ENCODE data around the gene CAMK2A. TPM values are rescaled to one million over a fixed set of nuclear protein-coding genes. Genes with fewer than 3 reads are reported as not detected.

The CAMK2A gene
- total and polyA plus RNA-seq, 2 of the 4 experiments (the other 2 are of a cell fraction): 0.18 to 0.19 TPM

DNA sequence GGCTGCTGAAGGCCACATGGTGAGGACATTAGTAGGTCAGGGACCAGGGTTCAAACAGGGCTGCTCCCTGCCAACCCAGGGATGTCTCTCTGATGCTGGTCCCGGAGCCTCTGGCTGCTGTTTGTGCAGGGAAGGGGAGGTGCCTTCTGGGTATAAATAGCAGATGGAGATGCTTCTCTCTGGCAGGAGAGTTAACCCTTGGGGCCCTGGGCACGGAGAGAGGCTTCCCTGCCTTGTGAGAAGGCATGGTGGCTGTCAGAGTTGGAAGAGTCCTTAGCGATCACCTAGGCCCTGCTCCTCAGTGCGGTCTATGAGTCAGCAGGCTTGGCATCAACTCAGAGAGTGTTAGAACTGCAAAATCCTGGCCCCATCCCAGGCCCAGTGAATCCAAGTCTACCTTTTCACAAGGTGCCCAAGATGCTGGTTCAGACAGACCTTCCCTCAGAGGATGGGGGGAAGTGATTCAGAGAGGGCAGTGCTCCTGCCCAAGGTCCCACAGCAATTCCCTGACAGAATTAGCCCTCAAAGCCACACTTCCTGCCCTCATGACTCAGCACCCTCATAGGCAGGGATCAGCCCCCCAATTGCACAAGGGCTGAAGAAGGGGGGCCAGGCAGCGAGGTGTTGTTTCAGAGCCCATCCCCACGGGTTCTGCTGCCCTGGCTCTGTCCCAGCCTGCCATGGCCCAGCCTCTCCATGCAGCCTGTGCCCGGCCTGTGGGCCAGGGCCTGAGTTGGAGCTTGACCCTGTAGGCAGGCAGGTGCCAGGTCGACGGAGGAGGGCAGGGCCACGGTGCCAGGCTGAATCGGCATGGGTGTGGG lies 25.6 kb downstream of the CAMK2A start:
- Histone ChIP-seq H3K27me3 (ENCODE audit: control insufficient read depth, insufficient read depth, low read length) (no peaks in the 10 kb centered on the region), H3K9me3 (ENCODE audit: control insufficient read depth, insufficient read depth, low read length) (no peaks in the 10 kb centered on the region), H4K5ac (ENCODE audit: low read depth, low read length) (peak overlapping the region; percentile 40), H2BK20ac (ENCODE audit: low read depth, low read length) (peak overlapping the region; percentile 88), H3K14ac (replicated peaks; ENCODE audit: low read depth, low read length) (peak overlapping the region; percentile 98), H4K8ac (ENCODE audit: low read depth in 2 of 2, low read length in 2 of 2) (peak overlapping the region; percentile 33 to 90; a peak in 3 of 4 replicates), H3K23ac (ENCODE audit: low read depth, low read length) (peak overlapping the region; percentile 96; the same call in 1 of the 2 replicates), H3K56ac (ENCODE audit: extremely low read depth, insufficient read depth, low read length) (no peak overlapping the region), H3K4me1 (ENCODE audit: control insufficient read depth, insufficient read depth, low read length) (peaks cover 25% of the 10 kb centered on the region), H4K91ac (ENCODE audit: insufficient read depth, low read depth, low read length) (peak overlapping the region; percentile 81), H3K9me1 (ENCODE audit: insufficient read depth, low read length) (peaks cover 19% of the 10 kb centered on the region), H3K4me2 (ENCODE audit: low read depth, low read length) (peak overlapping the region; percentile 41), H2BK5ac (ENCODE audit: low read depth, low read length, poor library complexity, severe bottlenecking) (peak overlapping the region; percentile 94), H3K4me3 (ENCODE audit: insufficient read depth, low read depth, low read length) (no peak overlapping the region), H3K4ac (ENCODE audit: low read depth, low read length) (peak overlapping the region; percentile 95), H2BK120ac (ENCODE audit: low read depth, low read length) (peak overlapping the region; percentile 86), H2AFZ (replicated peaks; ENCODE audit: low read length, poor library complexity) (peak overlapping the region; percentile 77), H3K18ac (ENCODE audit: low read depth, low read length) (peak overlapping the region; percentile 86), H3K9ac (ENCODE audit: low read depth, low read length) (peak overlapping the region; percentile 16), H2BK15ac (ENCODE audit: low read depth, low read length) (peak overlapping the region; percentile 87; the same call in 2 of the 3 replicates), H3K36me3 (ENCODE audit: control insufficient read depth, insufficient read depth, low read length) (no peaks in the 10 kb centered on the region), H3K79me1 (ENCODE audit: low read depth in 1 of 2, low read length in 2 of 2) (peaks cover 0 to 6% of the 10 kb centered on the region in 2 experiments; a peak in 1 of 4 replicates), H2AK5ac (ENCODE audit: low read depth, low read length) (peak overlapping the region; percentile 99), H4K20me1 (ENCODE audit: insufficient read depth, low read length) (no peaks in the 10 kb centered on the region), H3K27ac (ENCODE audit: insufficient read depth, low read length) (peak overlapping the region; percentile 58), H2AK9ac (replicated peaks; ENCODE audit: low read depth, low read length, poor library complexity) (peak overlapping the region; percentile 83)
- in situ Hi-C loops (cut with MboI; ENCODE audit: low sequenced_read_pairs): loop anchor here (10.0 kb wide), 1 partner anchor 171 kb away; no protein-coding TSS in a partner anchor
- intact Hi-C loops (cut with micrococcal nuclease): no loop called here
- 0% methylated on average over 2 of the region's 11 CpGs; no CpG with 5 or more reads in 1 of the 2 experiments for WGBS, 2 experiments (ENCODE audit: extremely low coverage in 2 of 2, insufficient read length in 1 of 2)
- POLR2A ChIA-PET (ENCODE audit: unreplicated experiment): no interaction called here
- ATAC-seq (ENCODE audit: low read depth) (peak; percentile 88), DNase-seq (peak; percentile 90)
- no TSS peak for BruUV-seq (replicated peaks)
- dilution Hi-C loops (cut with HindIII; ENCODE audit: low sequenced_read_pairs, unreplicated experiment): no loop called here
- CTCF ChIA-PET: no interaction called here
- TF ChIP-seq MAZ (IDR thresholded peaks at IDR 0.05; ENCODE audit: borderline replicate concordance, low read depth, low read length) (peak; percentile 74; the same call in 1 of the 2 replicates), SMC3 (IDR thresholded peaks at IDR 0.05; ENCODE audit: low read depth, low read length) (no peak), POLR2A (IDR thresholded peaks at IDR 0.05; ENCODE audit: low read depth, low read length) (no peak), NFE2L2 (IDR thresholded peaks at IDR 0.05; ENCODE audit: low read depth, low read length) (peak; percentile 77), RCOR1 (IDR thresholded peaks at IDR 0.05; ENCODE audit: insufficient replicate concordance, low read length) (no peak), MAFK (IDR thresholded peaks at IDR 0.05; ENCODE audit: low read depth, low read length) (peak; percentile 30; the same call in 1 of the 2 replicates), BHLHE40 (IDR thresholded peaks at IDR 0.05; ENCODE audit: low read depth, low read length) (no peak), MXI1 (IDR thresholded peaks at IDR 0.05; ENCODE audit: borderline replicate concordance, low read depth, low read length) (peak; percentile 80; the same call in 1 of the 2 replicates), CHD1 (IDR thresholded peaks at IDR 0.05; ENCODE audit: low read depth, low read length) (no peak), RAD21 (IDR thresholded peaks at IDR 0.05; ENCODE audit: low read length) (no peak), FOS (IDR thresholded peaks at IDR 0.05; ENCODE audit: low read depth, low read length) (no peak; the same call in none of the 2 replicates)
- TF ChIP-seq, protein P1, sequence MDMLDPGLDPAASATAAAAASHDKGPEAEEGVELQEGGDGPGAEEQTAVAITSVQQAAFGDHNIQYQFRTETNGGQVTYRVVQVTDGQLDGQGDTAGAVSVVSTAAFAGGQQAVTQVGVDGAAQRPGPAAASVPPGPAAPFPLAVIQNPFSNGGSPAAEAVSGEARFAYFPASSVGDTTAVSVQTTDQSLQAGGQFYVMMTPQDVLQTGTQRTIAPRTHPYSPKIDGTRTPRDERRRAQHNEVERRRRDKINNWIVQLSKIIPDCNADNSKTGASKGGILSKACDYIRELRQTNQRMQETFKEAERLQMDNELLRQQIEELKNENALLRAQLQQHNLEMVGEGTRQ (IDR thresholded peaks at IDR 0.05; ENCODE audit: low read depth, low read length): no peak
- TF ChIP-seq, protein P2, sequence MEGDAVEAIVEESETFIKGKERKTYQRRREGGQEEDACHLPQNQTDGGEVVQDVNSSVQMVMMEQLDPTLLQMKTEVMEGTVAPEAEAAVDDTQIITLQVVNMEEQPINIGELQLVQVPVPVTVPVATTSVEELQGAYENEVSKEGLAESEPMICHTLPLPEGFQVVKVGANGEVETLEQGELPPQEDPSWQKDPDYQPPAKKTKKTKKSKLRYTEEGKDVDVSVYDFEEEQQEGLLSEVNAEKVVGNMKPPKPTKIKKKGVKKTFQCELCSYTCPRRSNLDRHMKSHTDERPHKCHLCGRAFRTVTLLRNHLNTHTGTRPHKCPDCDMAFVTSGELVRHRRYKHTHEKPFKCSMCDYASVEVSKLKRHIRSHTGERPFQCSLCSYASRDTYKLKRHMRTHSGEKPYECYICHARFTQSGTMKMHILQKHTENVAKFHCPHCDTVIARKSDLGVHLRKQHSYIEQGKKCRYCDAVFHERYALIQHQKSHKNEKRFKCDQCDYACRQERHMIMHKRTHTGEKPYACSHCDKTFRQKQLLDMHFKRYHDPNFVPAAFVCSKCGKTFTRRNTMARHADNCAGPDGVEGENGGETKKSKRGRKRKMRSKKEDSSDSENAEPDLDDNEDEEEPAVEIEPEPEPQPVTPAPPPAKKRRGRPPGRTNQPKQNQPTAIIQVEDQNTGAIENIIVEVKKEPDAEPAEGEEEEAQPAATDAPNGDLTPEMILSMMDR (conservative IDR thresholded peaks at IDR 0.05; ENCODE audit: low read depth, low read length): no peak
- TF ChIP-seq, protein P3, sequence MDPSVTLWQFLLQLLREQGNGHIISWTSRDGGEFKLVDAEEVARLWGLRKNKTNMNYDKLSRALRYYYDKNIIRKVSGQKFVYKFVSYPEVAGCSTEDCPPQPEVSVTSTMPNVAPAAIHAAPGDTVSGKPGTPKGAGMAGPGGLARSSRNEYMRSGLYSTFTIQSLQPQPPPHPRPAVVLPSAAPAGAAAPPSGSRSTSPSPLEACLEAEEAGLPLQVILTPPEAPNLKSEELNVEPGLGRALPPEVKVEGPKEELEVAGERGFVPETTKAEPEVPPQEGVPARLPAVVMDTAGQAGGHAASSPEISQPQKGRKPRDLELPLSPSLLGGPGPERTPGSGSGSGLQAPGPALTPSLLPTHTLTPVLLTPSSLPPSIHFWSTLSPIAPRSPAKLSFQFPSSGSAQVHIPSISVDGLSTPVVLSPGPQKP (IDR thresholded peaks at IDR 0.05; ENCODE audit: borderline replicate concordance, low read depth, low read length): no peak

All from IMR-90 (cell line).